ENCODE data around the gene DDIT4. TPM values are rescaled to one million over a fixed set of nuclear protein-coding genes. Genes with fewer than 3 reads are reported as not detected.
A peak's percentile ranks its signal among the peaks of the same experiment; 100 is the strongest.

The DDIT4 gene
- total RNA-seq, 1 donor from 2014 or later, result 161 TPM

DNA sequence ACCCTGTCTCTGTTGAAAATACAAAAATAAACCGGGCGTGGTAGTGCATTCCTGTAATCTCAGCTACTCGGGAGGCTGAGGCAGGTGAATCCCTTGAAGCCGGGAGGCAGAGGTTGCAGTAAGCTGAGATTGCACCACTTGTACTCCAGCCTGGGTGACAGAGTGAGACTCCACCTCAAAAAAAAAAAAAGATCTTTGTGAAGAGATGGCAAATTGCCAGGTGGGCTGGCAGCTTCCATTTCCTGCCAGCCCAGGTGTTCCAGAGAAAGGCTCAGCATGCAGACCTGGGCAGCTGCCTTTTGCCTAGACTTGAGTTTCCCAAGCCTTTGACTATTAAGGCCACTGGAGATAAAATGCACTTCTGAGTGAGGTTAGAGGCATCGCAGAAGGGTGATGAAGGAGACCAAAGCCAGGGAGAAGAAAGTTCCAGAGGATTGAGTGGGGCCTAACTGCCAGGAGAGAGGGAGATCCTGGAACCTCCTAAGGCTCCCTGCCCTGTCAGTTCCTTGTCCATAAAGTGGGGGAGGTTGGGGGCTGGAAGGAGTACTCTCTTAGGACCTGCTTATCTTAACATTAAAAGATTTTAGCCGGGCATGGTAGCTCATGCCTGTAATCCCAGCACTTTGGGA, 10.0 kb upstream of the DDIT4 start:
- Histone ChIP-seq H3K9me3 (no peaks in the 10 kb centered on the region), H3K27ac (peak overlapping the region; percentile 56), H3K36me3 (no peaks in the 10 kb centered on the region), H3K27me3 (ENCODE audit: low read depth) (no peaks in the 10 kb centered on the region), H3K4me1 (peaks cover 47% of the 10 kb centered on the region), H3K4me3 (no peak overlapping the region)
- peak; percentile 73 for DNase-seq
- TF ChIP-seq CTCF (IDR thresholded peaks at IDR 0.05), result no peak
- no peak for ATAC-seq
- intact Hi-C loops (cut with DNase I), result no loop called here

- ATAC-seq (no peak), DNase-seq (no peak)
- intact Hi-C loops (cut with DNase I), result no loop called here
Observed at GRCh38 chr10:72264536-72264935, 9.2 kb upstream of the DDIT4 start.

GRCh38 chr10:72265508-72265907, 8.2 kb upstream of the DDIT4 start:
- peaks cover 31% of the 10 kb centered on the region for H3K4me1 ChIP-seq
- H3K36me3 ChIP-seq, result no peaks in the 10 kb centered on the region
- ATAC-seq, result no peak
- no peak for TF ChIP-seq CTCF (IDR thresholded peaks at IDR 0.05)
- no peak for DNase-seq
- no peaks in the 10 kb centered on the region for H3K27me3 ChIP-seq (ENCODE audit: low read depth)
- H3K4me3 ChIP-seq, result no peak overlapping the region
- intact Hi-C loops (cut with DNase I), result no loop called here
- no peaks in the 10 kb centered on the region for H3K9me3 ChIP-seq
- H3K27ac ChIP-seq, result no peak overlapping the region

More at GRCh38 chr10:72264536-72264935, 9.2 kb upstream of the DDIT4 start:
- H3K4me3 ChIP-seq, result no peak overlapping the region
- TF ChIP-seq CTCF (IDR thresholded peaks at IDR 0.05), result no peak
- no peaks in the 10 kb centered on the region for H3K36me3 ChIP-seq
- no peaks in the 10 kb centered on the region for H3K27me3 ChIP-seq (ENCODE audit: low read depth)
- H3K4me1 ChIP-seq, result peaks cover 41% of the 10 kb centered on the region
- H3K9me3 ChIP-seq, result no peaks in the 10 kb centered on the region
- no peak overlapping the region for H3K27ac ChIP-seq

DNA sequence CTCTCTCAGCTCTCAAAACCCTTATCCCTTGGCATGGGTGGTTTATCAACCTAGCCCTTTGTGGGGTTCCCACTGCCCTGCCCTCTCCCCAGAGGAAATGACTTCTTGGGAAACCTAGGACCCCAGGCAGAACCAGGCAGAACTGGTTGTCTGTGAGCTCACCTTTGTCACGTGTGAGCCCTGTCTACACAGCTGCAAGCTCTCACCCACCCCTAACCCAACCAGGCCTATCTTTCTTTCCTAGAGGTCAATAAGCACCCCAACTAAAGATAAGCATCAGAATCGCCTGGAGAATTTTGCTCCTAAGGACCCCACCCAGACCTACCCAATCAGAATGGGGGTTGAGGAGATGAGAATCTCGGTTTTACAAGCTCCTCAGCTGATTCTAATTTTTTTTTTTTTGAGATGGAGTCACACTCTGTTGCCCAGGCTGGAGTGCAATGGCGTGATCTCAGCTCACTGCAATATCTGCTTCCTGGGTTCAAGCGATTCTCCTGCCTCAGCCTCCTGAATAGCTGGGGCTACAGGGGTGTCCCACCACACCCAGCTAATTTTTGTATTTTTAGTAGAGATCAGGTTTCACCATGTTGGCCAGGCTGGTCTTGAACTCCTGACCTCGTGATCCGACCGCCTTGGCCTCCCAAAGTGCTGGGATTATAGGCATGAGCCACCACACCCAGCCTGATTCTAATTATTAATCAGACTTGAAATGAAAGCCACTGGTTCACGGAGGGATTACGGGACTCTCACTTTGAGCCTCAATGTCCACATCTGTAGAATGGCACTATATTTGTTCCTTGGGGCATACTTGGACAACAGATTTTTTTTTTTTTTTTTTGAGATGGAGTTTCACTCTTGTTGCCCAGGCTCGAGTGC, 7.5 kb upstream of the DDIT4 start:
- ATAC-seq (no peak), DNase-seq (no peak)
- Histone ChIP-seq H3K4me1 (peaks cover 24% of the 10 kb centered on the region), H3K27ac (no peak overlapping the region), H3K36me3 (no peaks in the 10 kb centered on the region), H3K4me3 (no peak overlapping the region), H3K27me3 (ENCODE audit: low read depth) (no peaks in the 10 kb centered on the region), H3K9me3 (no peaks in the 10 kb centered on the region)
- intact Hi-C loops (cut with DNase I), result no loop called here
- TF ChIP-seq CTCF (IDR thresholded peaks at IDR 0.05), result no peak

GRCh38 chr10:72267381-72267780, 6.3 kb upstream of the DDIT4 start:
- DNase-seq, result no peak
- Histone ChIP-seq H3K4me1 (peaks cover 21% of the 10 kb centered on the region), H3K36me3 (no peaks in the 10 kb centered on the region), H3K9me3 (no peaks in the 10 kb centered on the region), H3K27ac (no peak overlapping the region), H3K4me3 (no peak overlapping the region), H3K27me3 (ENCODE audit: low read depth) (no peaks in the 10 kb centered on the region)
- no peak for ATAC-seq
- intact Hi-C loops (cut with DNase I), result no loop called here
- no peak for TF ChIP-seq CTCF (IDR thresholded peaks at IDR 0.05)

Measured in lower lobe of right lung (tissue), 2 donors.